Umbilical cord (tissue), 2 donors: ENCODE measurements around the gene MOV10L1. TPM values are rescaled to one million over a fixed set of nuclear protein-coding genes. Genes with fewer than 3 reads are reported as not detected.

Source experiments
- DNase-seq: peaks from one replicate; pipeline ENCODE4 v3.0.0-alpha.2; 2015; ENCODE audit warnings: low spot score
- total RNA-seq: library from RNA; depleted of rRNA; stranded (reverse); fragments of >200 nt; gene quantifications from one replicate; pipeline ENCODE4 v1.2.3, GENCODE V29; 2014; ENCODE audit warnings: low replicate concordance; ENCODE audit not compliant: insufficient read depth

The MOV10L1 gene
- total RNA-seq, 1 donor from 2014 or later, result 4.8 TPM

GRCh38 chr22:50188356-50188755 is 98.5 kb downstream of the MOV10L1 start:
- DNase-seq, result no peak

- DNase-seq, result no peak
Observed at GRCh38 chr22:50189184-50189848, 99.5 kb downstream of the MOV10L1 start.

- no peak for DNase-seq
Observed at GRCh38 chr22:50189849-50190181, 100.0 kb downstream of the MOV10L1 start.

- peak; percentile 89 for DNase-seq
Observed at GRCh38 chr22:50190182-50190940, 100.6 kb downstream of the MOV10L1 start.

GRCh38 chr22:50190941-50191741 is 101.3 kb downstream of the MOV10L1 start:
- peak; percentile 83 for DNase-seq

GRCh38 chr22:50192436-50193204 is 102.8 kb downstream of the MOV10L1 start:
- DNase-seq, result no peak

- DNase-seq, result no peak
Observed at GRCh38 chr22:50193621-50194020, 103.8 kb downstream of the MOV10L1 start.

GRCh38 chr22:50194037-50194805 is 104.4 kb downstream of the MOV10L1 start:
- DNase-seq, result no peak

GRCh38 chr22:50196256-50196655 is 106.5 kb downstream of the MOV10L1 start:
- no peak for DNase-seq

- DNase-seq, result no peak
Observed at GRCh38 chr22:50197000-50197800, 107.4 kb downstream of the MOV10L1 start.

- DNase-seq, result no peak
Observed at GRCh38 chr22:50197856-50198623, 108.2 kb downstream of the MOV10L1 start.

GRCh38 chr22:50198624-50199017 is 108.8 kb downstream of the MOV10L1 start:
- DNase-seq, result no peak

- no peak for DNase-seq
Observed at GRCh38 chr22:50199251-50199721, 109.5 kb downstream of the MOV10L1 start.

- no peak for DNase-seq
Observed at GRCh38 chr22:50199829-50200460, 110.1 kb downstream of the MOV10L1 start.

- peak; percentile 93 for DNase-seq
Observed at GRCh38 chr22:50200461-50201190, 110.8 kb downstream of the MOV10L1 start, which contains the start of gene SELENOO. Gene SELENOO, plus strand, starts transcription at chr22:50201011. Its CDS starts 26 bp downstream, at chr22:50201037.

- no peak for DNase-seq
Observed at GRCh38 chr22:50201191-50202129, 111.7 kb downstream of the MOV10L1 start.
